Stimulated activated CD8-positive, alpha-beta memory T cell treated with anti-CD3 and anti-CD28 coated beads, Interleukin-2, amount 100 ng/mL, for 1 hour (primary cell): ENCODE measurements around the gene ACAT1.
"Not testable (repeated sequence)": the region's sequence is repeated elsewhere in the genome, so short reads cannot be mapped to it uniquely, and the experiment has no call there.

Source experiments
- DNase-seq, 2 donors: peaks; one replicate each; pipeline ENCODE4 v3.0.0-alpha.2; 2020; ENCODE audit warnings: low read depth in 2 of 2

The ACAT1 gene

GRCh38 chr11:108147150-108147549, 25.8 kb downstream of the ACAT1 start:
- DNase-seq: no peak

DNA sequence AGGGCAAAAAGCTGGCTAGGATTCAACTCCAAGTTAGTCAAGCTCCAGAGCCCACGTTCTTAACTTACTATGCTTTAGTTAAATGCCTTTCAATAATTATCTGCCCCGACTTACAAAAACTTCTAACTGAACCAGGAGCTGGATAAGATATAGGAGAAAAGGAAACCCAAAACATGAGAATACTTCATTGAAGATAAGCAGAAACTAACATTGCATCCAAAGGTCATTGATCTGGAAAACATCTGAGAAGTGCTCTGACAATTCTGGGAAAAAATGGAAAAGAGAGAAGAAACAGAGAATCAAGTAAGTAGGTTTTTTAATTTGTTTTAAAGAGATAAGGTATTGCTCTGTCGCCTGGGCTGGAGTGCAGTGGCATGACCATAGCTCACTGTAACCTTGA, 27.2 kb downstream of the ACAT1 start:
- DNase-seq: no peak

- no peak for DNase-seq
Measured at GRCh38 chr11:108154591-108154990, 33.2 kb downstream of the ACAT1 start.

- DNase-seq: no peak
Measured at GRCh38 chr11:108160970-108161566, 39.7 kb downstream of the ACAT1 start.

- not testable (repeated sequence) for DNase-seq
Measured at GRCh38 chr11:108162878-108163277, 41.5 kb downstream of the ACAT1 start.

GRCh38 chr11:108167624-108168023, 46.3 kb downstream of the ACAT1 start:
- DNase-seq: no peak

DNA sequence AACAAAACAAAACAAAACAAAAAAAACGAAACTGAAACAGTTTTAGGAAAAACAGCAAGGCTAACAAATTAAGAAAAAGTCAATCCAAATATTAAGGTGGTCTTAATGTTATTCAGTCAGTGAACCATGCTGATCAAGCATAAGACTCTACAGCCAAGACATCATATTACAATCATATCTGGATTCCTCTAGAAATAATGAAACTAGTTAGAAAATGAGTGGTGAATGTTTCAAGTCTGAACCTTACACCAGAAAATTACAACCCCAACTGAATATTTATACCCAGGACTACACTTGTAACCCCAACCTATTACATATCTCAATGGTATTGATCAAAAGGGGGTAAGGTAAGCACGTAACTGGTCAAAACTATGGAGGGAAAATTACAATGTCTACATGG, 48.8 kb downstream of the ACAT1 start:
- DNase-seq: no peak

GRCh38 chr11:108177570-108177969, 56.2 kb downstream of the ACAT1 start:
- DNase-seq: no peak

DNA sequence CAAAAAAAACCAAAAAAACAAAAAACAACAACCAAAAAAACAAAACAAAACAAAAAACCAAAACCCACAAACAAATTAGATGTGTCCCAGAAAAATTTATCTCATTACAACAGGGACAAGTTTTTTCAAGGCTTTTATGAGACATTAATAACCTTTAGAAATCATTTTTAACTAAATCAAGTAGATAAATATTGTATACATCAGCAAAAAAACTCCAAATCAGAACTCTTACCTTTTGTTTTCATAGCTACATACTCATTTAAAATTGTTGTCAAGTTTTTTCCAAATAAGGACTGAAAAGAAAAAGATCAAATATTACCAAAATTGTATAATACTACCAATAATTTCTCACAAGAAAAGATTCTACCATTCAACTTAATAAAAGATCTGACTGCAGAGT, 72.4 kb downstream of the ACAT1 start:
- DNase-seq: no peak

DNA sequence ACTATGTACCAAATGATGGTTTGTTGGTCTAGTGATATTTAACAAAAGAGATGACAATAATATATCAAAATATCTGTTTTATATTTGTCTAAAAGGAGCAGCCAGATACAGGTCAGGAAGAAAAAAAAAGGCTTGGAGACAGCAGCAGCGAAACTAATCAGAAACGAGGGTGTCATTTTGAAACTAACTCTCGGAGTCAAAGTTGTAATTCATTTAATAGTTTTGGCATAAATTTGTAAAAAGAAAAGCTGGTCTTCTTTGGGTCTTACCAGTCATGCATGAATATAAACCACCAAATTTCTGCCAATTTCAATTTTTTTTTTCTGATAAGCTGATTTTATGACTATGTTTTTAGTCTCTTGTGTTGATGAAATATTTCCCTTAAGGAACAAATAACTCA, 75.5 kb downstream of the ACAT1 start:
- DNase-seq: no peak
